LoVo (cell line): ENCODE data around the gene HM13.
"Not testable (repeated sequence)": the region's sequence is repeated elsewhere in the genome, so short reads cannot be mapped to it uniquely, and the experiment has no call there.

ENCODE experiments used
- DNase-seq: peaks from one replicate; pipeline ENCODE4 v3.0.0-alpha.2; 2016; ENCODE audit warnings: low spot score

HM13 gene

DNA sequence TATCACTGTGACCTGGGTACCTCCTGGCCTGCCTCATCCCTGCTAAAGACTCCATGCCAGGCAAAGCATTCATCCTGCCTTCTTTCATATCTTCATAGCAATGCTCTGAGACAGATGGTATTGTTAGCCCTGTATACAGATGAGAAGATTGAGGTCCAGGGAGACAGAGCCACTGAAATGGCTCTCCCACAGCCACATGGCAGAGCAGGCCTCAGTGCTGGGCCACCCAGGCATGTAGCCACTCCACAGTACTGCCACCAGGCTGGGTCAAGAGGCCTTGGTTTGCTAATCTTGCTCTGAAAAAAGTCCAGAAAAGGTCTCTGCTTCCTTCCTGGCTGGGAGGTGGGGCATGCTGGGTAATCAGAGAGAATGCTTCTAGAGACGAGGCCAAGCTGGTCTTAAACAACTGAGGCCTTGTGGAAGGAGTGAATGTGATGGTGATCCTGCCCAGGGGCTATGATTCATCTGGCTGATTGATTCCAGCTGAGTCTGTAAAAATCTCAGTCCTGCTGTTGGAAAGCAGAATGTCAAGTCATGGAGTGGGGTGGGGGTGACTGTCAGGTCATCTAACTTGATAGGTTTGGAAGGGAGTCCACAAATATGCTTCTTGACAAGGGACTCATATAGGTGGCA, 29.8 kb downstream of the HM13 start:
- DNase-seq = no peak

DNA sequence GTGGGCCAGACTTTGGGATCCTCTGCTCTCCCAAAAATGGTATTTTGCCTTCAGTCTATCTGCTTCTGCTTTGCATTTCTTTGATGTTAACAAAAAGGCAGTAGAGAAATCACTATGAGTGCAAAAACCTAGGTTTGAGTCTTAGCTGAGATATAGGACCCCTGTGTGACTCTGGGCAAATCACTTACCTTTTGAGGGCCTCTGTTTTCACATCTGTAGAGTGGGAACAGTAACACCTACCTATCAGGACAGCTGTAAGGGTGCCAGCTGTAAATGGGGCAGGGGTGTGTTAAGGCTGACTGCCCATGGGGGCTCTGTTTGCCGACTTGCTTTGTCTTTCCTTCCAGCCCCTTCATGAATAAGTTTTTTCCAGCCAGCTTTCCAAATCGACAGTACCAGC, 30.4 kb downstream of the HM13 start:
- DNase-seq = no peak

DNA sequence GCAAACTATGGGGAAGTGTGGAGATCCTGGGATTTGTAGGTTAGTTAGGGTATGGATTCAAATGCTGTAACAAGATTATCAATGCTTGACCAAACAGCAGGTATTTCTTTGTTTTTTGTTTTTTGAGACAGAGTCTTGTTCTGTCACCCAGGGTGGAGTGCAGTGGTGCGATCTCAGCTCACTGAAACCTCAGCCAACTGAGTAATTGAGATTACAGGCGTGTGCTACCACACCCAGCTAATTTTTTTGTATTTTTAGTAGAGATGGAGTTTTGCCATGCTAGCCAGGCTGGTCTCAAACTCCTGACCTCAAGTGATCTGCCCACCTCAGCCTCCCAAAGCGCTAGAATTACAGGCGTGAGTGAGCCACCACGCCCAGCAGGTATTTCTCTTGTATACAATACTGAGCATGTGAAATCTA, 31.4 kb downstream of the HM13 start:
- DNase-seq = not testable (repeated sequence)

DNA sequence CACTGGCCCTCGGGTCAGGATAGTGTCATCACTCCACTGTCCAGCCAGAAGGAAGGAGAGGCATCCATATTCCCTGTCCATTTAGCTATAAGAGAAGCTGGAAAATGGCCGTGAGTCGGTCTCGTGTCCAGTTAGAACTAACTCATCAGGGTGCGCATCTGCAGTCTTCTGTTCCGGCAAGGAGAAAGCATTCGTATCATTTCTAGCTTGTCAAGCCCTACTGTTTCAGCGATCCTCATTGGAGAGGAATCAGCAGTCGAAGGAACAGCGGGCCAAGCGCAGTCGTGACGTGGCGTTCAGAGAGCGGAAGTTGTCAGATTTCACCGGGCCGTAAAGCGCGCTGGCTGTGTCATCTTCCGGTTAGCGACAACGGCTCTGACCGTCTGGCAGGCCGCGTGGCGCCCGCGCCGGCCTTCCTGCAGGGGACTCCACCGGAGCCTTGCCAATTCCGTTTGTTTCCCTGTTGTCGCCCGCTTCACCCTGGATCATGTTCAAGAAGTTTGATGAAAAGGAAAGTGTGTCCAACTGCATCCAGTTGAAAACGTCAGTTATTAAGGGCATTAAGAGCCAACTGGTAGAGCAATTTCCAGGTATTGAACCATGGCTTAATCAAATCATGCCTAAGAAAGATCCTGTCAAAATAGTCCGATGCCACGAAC, 32.9 kb downstream of the HM13 start:
- DNase-seq = peak; percentile 86

DNA sequence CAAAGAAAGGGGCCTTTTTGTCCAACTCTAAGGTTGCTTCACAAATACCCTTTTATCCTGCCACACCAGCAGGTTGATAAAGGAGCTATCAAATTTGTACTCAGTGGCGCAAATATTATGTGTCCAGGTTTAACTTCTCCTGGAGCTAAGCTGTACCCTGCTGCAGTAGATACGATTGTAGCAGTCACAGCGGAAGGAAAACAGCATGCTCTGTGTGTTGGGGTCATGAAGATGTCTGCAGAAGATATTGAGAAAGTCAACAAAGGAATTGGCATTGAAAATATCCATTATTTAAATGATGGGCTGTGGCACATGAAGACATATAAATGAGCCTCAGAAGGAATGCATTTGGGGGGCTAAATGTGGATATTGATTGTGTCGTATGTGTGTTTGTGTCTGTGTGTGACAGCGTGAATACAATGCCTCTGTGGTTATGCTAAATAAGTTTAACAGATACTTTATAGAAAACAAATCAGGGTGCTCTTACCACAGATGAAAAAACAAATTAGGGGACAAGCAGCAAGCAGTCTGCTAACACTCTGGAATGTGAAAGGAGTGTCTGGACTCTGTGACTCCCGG, 33.6 kb downstream of the HM13 start:
- no peak for DNase-seq

DNA sequence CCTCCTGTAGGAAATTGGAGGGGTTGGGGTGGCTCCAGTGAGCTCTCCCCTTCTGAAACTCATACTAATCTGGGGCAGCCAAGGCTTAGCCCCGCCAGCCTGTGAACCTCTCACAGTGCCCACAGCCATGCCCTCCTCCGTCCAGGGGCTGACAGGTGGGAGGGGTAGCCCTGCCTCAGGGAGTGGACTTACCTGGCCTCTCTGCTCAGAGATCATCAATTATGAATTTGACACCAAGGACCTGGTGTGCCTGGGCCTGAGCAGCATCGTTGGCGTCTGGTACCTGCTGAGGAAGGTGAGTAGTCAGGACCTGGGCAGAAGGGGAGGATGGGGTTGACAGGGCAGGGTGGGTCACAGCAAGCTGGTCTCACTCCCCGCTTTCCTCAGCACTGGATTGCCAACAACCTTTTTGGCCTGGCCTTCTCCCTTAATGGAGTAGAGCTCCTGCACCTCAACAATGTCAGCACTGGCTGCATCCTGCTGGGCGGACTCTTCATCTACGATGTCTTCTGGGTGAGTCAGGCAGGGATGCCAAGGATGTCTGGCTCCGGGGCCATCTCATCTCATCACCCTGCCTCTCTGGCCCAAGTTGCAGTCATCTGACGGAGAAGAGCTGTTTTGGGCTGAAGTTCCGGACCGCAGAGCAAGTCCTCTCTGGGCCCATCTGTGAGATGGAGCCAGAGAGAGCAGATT, 34.7 kb downstream of the HM13 start:
- no peak for DNase-seq

DNA sequence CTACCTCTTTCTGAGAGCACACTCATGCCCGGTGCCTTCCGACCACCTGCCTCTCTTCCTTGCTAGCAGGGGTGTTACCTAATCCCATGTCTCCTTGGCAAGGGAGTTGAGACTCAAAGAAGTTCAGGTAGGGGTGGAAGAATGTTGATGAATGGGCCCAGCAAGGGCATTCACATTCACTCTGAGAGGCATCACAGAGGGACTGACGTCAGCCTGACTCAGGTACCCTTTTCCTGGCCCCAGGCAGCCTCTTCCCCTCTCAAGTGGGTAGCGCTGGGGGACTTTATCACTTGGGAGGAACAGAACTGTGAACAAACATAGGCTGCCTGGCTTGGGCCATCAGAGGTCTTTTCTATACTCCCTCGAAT, 35.3 kb downstream of the HM13 start:
- no peak for DNase-seq

DNA sequence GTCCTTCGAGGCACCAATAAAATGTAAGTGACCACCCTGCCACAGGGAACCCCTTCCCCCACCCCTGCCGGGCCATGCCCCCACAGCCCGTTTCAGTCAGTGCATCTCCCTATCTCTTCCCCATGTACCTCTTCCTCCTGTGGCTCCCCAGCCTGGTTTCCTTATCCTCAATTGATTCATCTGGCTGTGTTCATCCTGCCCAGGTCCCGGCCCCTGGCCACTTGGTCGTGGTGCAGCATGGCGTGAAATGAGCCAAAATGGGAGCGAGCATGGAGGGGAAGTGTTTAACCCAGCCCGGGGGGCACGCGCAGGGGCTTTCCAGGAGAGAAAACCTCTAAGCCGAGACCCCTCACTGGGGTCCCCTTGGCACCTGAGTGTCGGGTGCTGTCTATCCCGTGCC, 35.9 kb downstream of the HM13 start:
- no peak for DNase-seq

DNA sequence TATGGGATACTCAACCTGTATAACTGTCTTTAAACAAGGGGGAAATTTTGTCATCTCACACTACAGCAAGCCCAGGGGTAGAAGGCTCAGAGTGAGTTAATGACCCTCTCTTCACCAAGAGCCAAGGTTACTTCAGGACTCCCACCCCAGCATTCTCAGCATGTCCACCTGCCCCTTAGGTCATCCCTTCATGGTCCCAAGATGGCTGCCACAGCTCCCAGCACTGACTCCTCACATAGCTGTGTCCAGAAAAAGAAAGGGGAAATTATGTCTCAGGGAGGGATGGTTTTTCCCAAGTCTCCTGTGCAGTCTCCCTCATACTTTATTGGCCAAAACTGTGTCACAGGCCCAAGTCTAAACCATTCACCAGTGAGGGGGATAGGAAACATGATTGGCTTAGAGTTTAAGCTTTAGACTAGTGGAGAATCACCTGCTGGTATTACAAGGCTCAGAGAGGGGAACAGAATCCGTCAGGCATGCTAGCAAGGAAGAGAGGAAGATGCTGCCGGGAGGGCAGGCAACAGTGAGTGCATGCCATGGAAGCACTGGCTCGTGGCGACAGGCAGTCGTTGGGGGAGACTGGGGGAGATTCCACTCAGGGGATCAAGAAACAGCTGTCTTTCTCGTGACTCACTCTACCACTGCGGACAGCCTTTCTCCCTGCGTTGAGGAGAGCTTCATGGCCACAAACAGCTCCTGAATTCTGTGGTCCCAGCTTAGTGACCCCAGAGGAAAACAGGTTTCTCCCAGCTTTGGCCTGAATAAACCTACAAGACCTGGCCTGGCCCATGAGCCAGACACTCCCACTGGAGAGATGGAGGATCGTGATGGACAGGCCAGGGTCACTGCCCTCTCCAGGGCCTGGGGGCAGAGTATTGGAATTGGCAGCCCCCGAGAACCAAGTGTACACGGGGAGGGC, 37.2 kb downstream of the HM13 start:
- DNase-seq = no peak

DNA sequence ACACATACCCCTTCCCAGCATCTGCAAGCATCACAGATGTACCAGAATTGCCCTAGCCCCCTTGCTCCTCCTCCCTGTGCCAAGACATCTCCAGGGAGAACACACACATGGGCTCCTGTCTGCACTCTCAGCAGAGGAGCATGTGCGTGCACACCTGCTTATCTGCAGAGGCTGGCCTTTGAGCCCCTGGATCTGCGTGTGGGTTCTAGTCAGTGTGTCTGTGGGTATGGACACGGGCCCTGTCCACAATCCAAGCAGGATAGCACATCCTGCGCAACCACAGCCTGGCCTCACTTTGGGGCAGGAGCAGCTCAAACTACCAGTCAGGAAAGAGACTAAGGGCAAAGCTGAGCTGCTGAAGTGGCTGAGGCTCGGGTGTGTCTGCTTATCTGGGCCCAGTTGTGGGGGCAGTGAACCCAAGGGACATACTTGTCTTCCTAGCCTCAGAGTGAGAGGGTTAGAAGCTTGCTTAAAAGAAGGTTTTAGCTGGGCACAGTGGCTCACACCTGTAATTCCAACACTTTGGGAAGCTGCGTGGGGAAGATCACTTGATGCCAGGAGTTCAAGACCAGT, 41.0 kb downstream of the HM13 start:
- DNase-seq = no peak

DNA sequence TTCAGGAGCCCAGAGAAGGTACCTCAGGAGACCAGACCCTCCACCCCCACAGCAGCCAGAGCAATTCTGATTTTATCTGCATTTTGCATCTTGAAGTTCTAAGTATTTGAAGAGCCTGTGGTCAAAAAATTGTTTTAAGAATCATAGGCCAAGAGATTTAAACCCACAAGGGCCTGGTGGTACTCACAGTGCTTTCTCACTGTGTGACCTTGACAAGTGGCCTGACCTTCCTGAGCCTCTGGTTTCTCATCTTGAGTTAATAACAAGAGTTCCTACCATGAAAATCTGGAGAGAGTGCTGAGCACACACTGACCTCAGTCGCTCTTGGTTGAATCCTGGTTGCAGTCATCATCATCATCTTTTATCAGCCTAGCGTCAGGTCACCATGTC, 45.5 kb downstream of the HM13 start:
- no peak for DNase-seq

DNA sequence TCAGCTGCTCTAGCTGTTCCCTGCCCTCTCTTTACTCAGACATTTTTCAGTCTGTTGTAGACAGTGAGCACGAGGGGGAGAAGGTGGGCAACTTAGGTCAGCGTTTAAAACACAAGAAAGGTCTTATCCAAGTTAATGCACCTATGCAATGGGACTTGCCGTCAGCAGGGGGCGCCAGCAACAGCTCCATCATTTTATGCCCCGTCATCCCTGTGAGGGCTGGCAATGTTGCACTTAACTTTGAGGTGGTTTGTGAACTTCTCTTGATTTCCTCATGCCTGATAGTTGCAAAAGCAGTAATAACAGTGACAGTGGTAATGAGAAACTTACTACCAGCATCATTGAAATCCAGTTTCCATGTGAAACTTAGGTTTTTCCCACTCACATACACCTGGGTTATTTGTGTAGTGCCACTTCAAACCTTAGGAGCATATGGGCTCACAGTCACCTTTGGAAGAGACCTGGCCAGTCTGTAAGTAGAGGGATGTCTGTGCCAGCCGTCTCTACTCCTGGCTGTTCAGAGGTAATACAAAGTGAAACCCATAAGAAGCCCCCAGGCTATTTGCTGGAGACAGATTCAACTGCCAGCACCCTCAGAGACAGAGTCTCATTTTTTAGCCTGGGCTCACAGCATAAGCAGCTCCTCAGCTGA, 46.0 kb downstream of the HM13 start:
- peak; percentile 40 for DNase-seq

DNA sequence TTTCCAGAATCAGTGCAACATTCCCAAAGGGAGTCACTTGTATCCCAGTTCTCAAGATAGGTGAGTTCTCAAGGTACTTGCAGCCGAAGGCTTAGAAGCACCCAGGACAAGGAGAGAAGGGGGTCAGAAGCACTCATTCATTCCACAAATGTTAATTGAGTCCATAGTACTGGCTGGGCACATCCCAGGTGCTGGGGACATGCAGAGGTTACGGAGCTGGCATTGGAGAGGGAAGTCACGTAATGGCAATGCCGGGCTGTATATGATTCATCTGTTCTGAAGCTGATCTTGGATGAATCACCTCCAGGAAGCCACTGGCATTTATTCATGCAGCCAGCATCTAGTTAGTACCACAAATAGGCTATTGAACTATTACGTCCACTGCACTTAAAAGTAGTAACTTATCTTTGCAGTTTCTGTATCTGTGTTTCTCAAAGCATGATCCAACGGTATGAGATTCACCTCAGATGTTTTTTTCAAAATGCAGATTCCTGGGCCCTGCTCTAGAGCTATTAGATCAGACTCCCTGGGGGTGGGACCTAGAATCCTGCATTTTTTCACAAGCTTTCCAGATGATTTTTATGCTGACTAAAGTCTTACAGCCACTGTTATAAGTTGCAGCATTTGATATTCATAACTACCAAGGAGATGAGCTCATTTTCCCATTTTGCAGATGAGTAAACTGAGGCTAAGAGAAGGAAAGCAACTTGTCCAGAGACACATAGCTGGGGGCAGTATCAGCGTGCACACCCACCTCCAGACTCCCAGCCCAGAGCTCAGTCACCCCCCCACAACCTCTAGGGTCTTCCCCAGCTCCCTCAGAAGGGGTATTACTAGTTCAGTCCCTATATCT, 46.7 kb downstream of the HM13 start:
- DNase-seq = peak; percentile 66

DNA sequence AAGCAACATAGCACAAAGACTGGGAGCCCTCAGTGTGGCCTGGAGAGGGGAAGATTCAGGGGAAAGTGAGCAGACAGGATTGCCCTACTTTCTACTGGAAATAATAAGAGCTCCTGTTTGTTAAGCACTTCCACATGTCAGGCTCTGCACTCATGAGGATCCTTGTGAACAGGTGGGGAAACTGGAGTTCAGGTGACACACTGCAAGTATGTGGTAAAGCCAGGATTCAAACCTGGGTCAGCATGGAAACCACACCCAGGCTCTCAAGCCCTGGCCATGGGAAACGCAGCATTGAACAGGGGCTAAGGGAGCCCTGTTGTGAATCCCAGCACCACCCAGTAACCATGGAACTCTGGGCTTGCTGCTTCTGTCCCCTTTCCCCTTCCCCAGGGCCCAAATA, 48.0 kb downstream of the HM13 start:
- DNase-seq = no peak

DNA sequence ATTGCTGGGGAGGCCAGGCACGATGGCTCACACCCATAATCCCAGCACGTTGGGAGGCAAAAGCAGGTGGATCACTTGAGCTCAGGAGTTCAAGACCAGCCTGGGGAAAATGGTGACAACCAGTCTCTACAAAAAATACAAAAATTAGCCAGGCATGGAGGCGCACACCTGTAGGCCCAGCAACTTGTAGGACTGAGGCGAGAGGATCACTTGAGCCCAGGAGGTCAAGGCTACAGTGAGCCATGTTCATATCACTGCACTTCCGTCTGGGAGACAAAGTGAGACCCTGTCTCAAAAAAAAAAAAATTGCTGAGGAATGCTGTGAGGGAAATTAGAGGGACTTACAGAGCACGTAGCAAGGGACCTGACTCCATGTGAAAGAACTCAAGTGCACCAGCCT, 50.0 kb downstream of the HM13 start:
- no peak for DNase-seq

DNA sequence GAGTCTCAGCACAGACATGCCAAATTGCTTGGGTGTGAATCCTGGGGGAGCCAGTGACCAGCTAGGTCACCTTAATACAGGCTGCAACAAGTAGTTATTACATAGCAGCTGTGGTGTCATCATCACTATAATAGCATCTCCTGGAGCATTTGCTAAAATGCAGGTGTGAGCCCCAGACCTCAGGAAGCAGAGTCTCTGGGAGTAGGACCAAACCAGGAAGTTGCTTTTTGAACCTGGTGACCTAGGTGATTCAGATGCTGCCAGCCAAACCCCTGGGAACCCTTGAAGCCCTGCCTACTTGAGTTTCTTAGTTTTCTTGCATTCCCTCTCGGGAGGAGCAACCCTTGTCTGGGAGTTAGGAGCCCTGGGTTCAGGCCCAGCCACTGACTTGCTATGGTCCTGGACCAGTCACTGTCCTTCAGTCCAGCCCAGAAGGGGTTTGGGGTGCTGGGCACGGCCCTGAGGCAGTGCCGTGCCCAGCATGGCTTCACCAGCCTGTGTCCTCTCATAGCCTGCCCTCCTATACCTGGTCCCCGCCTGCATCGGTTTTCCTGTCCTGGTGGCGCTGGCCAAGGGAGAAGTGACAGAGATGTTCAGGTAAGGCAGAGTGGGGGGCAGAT, 51.6 kb downstream of the HM13 start:
- DNase-seq = peak; percentile 37

DNA sequence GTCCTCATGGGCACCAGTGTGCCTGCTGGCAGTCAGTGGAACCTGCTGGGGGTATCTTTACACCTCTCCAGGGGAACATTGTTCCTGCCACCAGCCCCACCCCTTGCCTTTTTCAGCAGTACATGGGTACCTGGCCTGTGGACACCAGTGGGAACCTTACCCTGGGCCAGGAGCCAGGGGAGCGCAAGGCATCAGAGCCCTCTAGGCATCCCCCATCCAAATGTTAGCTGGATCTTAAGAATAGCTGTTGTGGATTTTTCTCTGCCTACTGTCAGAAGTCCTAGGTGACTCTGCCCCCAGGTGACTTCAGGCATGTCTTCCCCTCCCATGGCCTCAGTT, 52.0 kb downstream of the HM13 start:
- no peak for DNase-seq

DNA sequence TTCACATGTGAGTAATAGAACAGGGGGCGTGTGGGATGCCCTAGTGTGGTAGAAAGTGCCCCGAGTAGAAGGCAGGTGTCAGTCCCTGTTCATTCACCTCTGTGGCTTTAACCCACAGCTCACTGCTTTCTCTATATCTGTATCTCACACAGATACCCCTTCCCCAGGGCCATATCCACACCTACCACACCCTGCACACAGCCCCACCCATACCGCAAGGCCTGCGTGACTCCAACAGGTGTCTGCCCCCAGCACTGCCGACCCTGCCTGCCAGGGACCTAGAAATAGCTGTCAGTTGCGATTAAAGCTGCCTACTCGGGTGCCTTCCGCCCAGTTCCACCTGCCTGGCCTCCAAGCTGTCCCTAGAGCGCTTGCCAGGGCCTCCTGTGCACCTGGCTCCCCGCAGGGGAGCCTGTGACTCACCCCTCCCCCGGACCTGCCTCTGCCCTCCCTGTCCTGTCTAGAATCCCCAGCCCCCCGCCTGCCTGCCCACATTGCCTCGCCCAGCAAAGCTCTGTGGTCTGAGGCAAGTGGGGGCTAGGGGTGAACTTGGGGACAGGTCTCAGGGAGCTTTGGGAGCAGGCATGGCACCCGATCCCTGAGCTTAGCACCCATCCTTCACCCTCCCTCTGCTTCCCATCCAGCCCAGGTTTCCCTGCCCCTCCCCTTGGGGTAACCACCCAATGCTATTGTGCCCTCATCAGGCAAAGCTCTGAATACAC, 52.6 kb downstream of the HM13 start:
- DNase-seq = peak; percentile 57

DNA sequence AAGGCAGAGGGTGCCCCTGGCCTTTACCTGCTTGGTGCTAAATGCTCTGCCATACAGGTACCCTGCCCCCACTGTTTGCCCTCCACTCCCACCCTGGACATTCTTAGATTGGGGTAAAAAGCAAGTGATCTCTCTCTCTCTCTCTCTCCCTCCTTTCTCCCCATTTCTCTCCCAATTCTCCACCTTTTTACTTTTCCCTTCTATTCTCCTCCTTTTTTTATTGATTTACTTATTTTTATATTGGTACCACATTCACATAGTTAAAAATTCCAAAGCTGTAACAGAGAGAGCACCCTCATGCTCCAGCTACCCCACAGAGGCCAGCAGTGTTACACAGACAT, 53.1 kb downstream of the HM13 start:
- DNase-seq = no peak
